ENCODE results near the gene TPCN2. TPM values are rescaled to one million over a fixed set of nuclear protein-coding genes. Genes with fewer than 3 reads are reported as not detected.

TPCN2 gene
- polyA plus RNA-seq, 1 donor from 2014 or later: 14.2 TPM

- H2AFZ ChIP-seq (ENCODE audit: low read depth, low read length): no peak overlapping the region
- H3K4me3 ChIP-seq (ENCODE audit: low read length): no peak overlapping the region
- no peak overlapping the region for H3K4me2 ChIP-seq (ENCODE audit: low read length)
- TF ChIP-seq RAD21 (conservative IDR thresholded peaks at IDR 0.05) (no peak), EZH2 (IDR thresholded peaks at IDR 0.05; ENCODE audit: borderline replicate concordance, insufficient read depth, low read length, poor library complexity, severe bottlenecking) (no peak), REST (IDR thresholded peaks at IDR 0.05; ENCODE audit: borderline replicate concordance) (no peak), TAF1 (IDR thresholded peaks at IDR 0.05; ENCODE audit: low read depth) (no peak)
- no peaks in the 10 kb centered on the region for H3F3A ChIP-seq (ENCODE audit: insufficient read depth, low read length, poor library complexity, severe bottlenecking)
- H3K9me2 ChIP-seq (ENCODE audit: insufficient read depth, low read length): no peaks in the 10 kb centered on the region
- H3K27me3 ChIP-seq (ENCODE audit: insufficient read depth, low read depth, low read length): no peaks in the 10 kb centered on the region
- no peaks in the 10 kb centered on the region for H3K36me3 ChIP-seq (ENCODE audit: insufficient read depth, low read length)
- H3K9ac ChIP-seq (ENCODE audit: low read length): no peak overlapping the region
- H4K20me1 ChIP-seq (ENCODE audit: insufficient read depth): no peaks in the 10 kb centered on the region
- peaks cover 4% of the 10 kb centered on the region for H3K9me3 ChIP-seq (ENCODE audit: low read length)
- H3K79me2 ChIP-seq (replicated peaks; ENCODE audit: insufficient read depth, low read length): no peaks in the 10 kb centered on the region
- H3K27ac ChIP-seq (ENCODE audit: low read length): no peak overlapping the region
Measured at GRCh38 chr11:69131121-69131566, 82.4 kb downstream of the TPCN2 start.

- Histone ChIP-seq H2AFZ (ENCODE audit: low read depth, low read length) (no peak overlapping the region), H3K36me3 (ENCODE audit: insufficient read depth, low read length) (no peaks in the 10 kb centered on the region), H3K27me3 (ENCODE audit: insufficient read depth, low read depth, low read length) (no peaks in the 10 kb centered on the region), H3K4me2 (ENCODE audit: low read length) (no peak overlapping the region), H3K4me3 (ENCODE audit: low read length) (no peak overlapping the region), H4K20me1 (ENCODE audit: insufficient read depth) (no peaks in the 10 kb centered on the region), H3K9ac (ENCODE audit: low read length) (no peak overlapping the region), H3F3A (ENCODE audit: insufficient read depth, low read length, poor library complexity, severe bottlenecking) (no peaks in the 10 kb centered on the region), H3K9me2 (ENCODE audit: insufficient read depth, low read length) (no peaks in the 10 kb centered on the region), H3K79me2 (replicated peaks; ENCODE audit: insufficient read depth, low read length) (no peaks in the 10 kb centered on the region), H3K27ac (ENCODE audit: low read length) (no peak overlapping the region), H3K9me3 (ENCODE audit: low read length) (peaks cover 4% of the 10 kb centered on the region)
- TF ChIP-seq CTCF (IDR thresholded peaks at IDR 0.05; ENCODE audit: poor library complexity, severe bottlenecking) (peak; percentile 28), RAD21 (conservative IDR thresholded peaks at IDR 0.05) (peak; percentile 30), POLR2AphosphoS5 (IDR thresholded peaks at IDR 0.05) (no peak)
Measured at GRCh38 chr11:69131644-69132300, 83.0 kb downstream of the TPCN2 start.

- Histone ChIP-seq H3K9ac (ENCODE audit: low read length) (no peak overlapping the region), H3K4me2 (ENCODE audit: low read length) (no peak overlapping the region), H3K9me3 (ENCODE audit: low read length) (peaks cover 4% of the 10 kb centered on the region), H3K36me3 (ENCODE audit: insufficient read depth, low read length) (no peaks in the 10 kb centered on the region), H3K27me3 (ENCODE audit: insufficient read depth, low read depth, low read length) (no peaks in the 10 kb centered on the region), H3F3A (ENCODE audit: insufficient read depth, low read length, poor library complexity, severe bottlenecking) (no peaks in the 10 kb centered on the region), H3K27ac (ENCODE audit: low read length) (no peak overlapping the region), H3K9me2 (ENCODE audit: insufficient read depth, low read length) (no peaks in the 10 kb centered on the region), H3K79me2 (replicated peaks; ENCODE audit: insufficient read depth, low read length) (no peaks in the 10 kb centered on the region), H2AFZ (ENCODE audit: low read depth, low read length) (no peak overlapping the region), H3K4me3 (ENCODE audit: low read length) (no peak overlapping the region), H4K20me1 (ENCODE audit: insufficient read depth) (no peaks in the 10 kb centered on the region)
- TF ChIP-seq REST (IDR thresholded peaks at IDR 0.05; ENCODE audit: borderline replicate concordance): no peak
- TF ChIP-seq CTCF (IDR thresholded peaks at IDR 0.05; ENCODE audit: poor library complexity, severe bottlenecking): no peak
- TF ChIP-seq SMC3 (conservative IDR thresholded peaks at IDR 0.05; ENCODE audit: poor library complexity): no peak
- no peak for TF ChIP-seq EP300 (conservative IDR thresholded peaks at IDR 0.05; ENCODE audit: poor library complexity, severe bottlenecking)
- TF ChIP-seq POLR2AphosphoS5 (IDR thresholded peaks at IDR 0.05): no peak
- TF ChIP-seq EZH2 (IDR thresholded peaks at IDR 0.05; ENCODE audit: borderline replicate concordance, insufficient read depth, low read length, poor library complexity, severe bottlenecking): no peak
- no peak for TF ChIP-seq TAF1 (IDR thresholded peaks at IDR 0.05; ENCODE audit: low read depth)
Measured at GRCh38 chr11:69132301-69132670, 83.6 kb downstream of the TPCN2 start.

All from neural cell (in vitro differentiated cells).